ENCODE results near the gene OR2A12. TPM values are rescaled to one million over a fixed set of nuclear protein-coding genes. Genes with fewer than 3 reads are reported as not detected.

The OR2A12 gene
- total RNA-seq, 1 experiment from 2014 or later = not detected

- Histone ChIP-seq H3K9me3 (0 out of 2 replicates have a peak, but pooled peaks cover 11% of the 10 kb centered on the region), H3K4me3 (ENCODE audit: low read depth, low read length) (no peak overlapping the region), H3K27me3 (replicated peaks; ENCODE audit: control insufficient read depth, insufficient read depth, low read length) (no peaks in the 10 kb centered on the region), H3K36me3 (ENCODE audit: control insufficient read depth, insufficient read depth, low read length) (no peaks in the 10 kb centered on the region), H3K4me1 (no peaks in the 10 kb centered on the region)
- no peaks in the 10 kb centered on the region for H3K36me3 Mint-ChIP-seq (ENCODE audit: insufficient read depth, unreplicated experiment)
- H3K27ac Mint-ChIP-seq (ENCODE audit: unreplicated experiment) = no peak overlapping the region
- ChIA-PET POLR2A (no interaction called here), CTCF (interaction anchor here (1.2 kb wide), 1 partner anchor 64 kb away, joined by 4 read pairs; no protein-coding TSS in a partner anchor)
- DNase-seq = no peak
- H3K4me3 Mint-ChIP-seq (ENCODE audit: unreplicated experiment) = no peak overlapping the region
- BruUV-seq (replicated peaks) = no TSS peak
- peaks cover 18% of the 10 kb centered on the region for H3K9me3 Mint-ChIP-seq (ENCODE audit: unreplicated experiment)
- H3K27me3 Mint-ChIP-seq (ENCODE audit: insufficient read depth, unreplicated experiment) = no peaks in the 10 kb centered on the region
- intact Hi-C loops (cut with micrococcal nuclease; ENCODE audit: unreplicated experiment) = no loop called here
- H3K4me1 Mint-ChIP-seq (ENCODE audit: low read depth, unreplicated experiment) = peaks cover 15% of the 10 kb centered on the region
- TF ChIP-seq, protein P1, sequence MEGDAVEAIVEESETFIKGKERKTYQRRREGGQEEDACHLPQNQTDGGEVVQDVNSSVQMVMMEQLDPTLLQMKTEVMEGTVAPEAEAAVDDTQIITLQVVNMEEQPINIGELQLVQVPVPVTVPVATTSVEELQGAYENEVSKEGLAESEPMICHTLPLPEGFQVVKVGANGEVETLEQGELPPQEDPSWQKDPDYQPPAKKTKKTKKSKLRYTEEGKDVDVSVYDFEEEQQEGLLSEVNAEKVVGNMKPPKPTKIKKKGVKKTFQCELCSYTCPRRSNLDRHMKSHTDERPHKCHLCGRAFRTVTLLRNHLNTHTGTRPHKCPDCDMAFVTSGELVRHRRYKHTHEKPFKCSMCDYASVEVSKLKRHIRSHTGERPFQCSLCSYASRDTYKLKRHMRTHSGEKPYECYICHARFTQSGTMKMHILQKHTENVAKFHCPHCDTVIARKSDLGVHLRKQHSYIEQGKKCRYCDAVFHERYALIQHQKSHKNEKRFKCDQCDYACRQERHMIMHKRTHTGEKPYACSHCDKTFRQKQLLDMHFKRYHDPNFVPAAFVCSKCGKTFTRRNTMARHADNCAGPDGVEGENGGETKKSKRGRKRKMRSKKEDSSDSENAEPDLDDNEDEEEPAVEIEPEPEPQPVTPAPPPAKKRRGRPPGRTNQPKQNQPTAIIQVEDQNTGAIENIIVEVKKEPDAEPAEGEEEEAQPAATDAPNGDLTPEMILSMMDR (IDR thresholded peaks at IDR 0.05; ENCODE audit: insufficient read depth in 1 of 2, low read depth in 1 of 2, low read length in 1 of 2, severe bottlenecking in 1 of 2, unreplicated experiment in 1 of 2) = peak; percentile 6 to 43
Observed at GRCh38 chr7:144063710-144064109, 22.4 kb upstream of the OR2A12 start.

GRCh38 chr7:144069511-144069910 is 16.6 kb upstream of the OR2A12 start, which contains the start of gene OR2A25:
OR2A25 (plus strand) TSS chr7:144069811; CDS start chr7:144074220, 4,409 bp downstream.
- no peak within 1 kb of the TSS for H3K4me3 ChIP-seq (ENCODE audit: low read depth, low read length)
- CTCF ChIA-PET = no interaction called here
- POLR2A ChIA-PET = no interaction called here
- no peaks in the 10 kb centered on the region for H3K36me3 ChIP-seq (ENCODE audit: control insufficient read depth, insufficient read depth, low read length)
- no peaks in the 10 kb centered on the region for H3K4me1 ChIP-seq
- Mint-ChIP-seq H3K36me3 (ENCODE audit: insufficient read depth, unreplicated experiment) (no peaks in the 10 kb centered on the region), H3K9me3 (ENCODE audit: unreplicated experiment) (peaks cover 8% of the 10 kb centered on the region), H3K4me3 (ENCODE audit: unreplicated experiment) (no peak within 1 kb of the TSS), H3K27me3 (ENCODE audit: insufficient read depth, unreplicated experiment) (no peaks in the 10 kb centered on the region), H3K4me1 (ENCODE audit: low read depth, unreplicated experiment) (peaks cover 9% of the 10 kb centered on the region), H3K27ac (ENCODE audit: unreplicated experiment) (no peak within 1 kb of the TSS)
- no peak for DNase-seq
- TF ChIP-seq, protein P1 (IDR thresholded peaks at IDR 0.05; ENCODE audit: insufficient read depth in 1 of 2, low read depth in 1 of 2, low read length in 1 of 2, severe bottlenecking in 1 of 2, unreplicated experiment in 1 of 2) = no peak
- no peaks in the 10 kb centered on the region for H3K9me3 ChIP-seq
- BruUV-seq (replicated peaks) = no TSS peak
- no peaks in the 10 kb centered on the region for H3K27me3 ChIP-seq (replicated peaks; ENCODE audit: control insufficient read depth, insufficient read depth, low read length)
- intact Hi-C loops (cut with micrococcal nuclease; ENCODE audit: unreplicated experiment) = no loop called here

DNA sequence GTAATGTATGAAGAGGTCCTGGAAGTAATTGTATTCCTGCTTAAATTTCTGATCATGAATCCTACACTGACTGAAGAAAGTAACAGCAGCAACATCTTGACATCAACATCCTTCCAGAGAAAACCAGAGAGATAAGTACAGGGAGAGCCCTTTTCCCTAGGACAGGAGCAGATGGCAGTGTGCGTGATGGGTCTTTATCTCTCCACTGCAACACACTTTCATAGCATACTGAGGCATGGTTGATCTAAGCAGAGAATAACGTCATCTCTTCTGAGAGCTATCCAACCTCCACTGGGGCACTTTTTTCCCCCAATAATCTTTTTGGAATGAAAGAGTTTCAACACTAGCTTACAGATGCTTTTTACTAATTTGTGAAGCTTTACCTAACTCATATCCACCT is 16.1 kb upstream of the OR2A12 start:
- Mint-ChIP-seq H3K9me3 (ENCODE audit: unreplicated experiment) (peaks cover 8% of the 10 kb centered on the region), H3K36me3 (ENCODE audit: insufficient read depth, unreplicated experiment) (no peaks in the 10 kb centered on the region), H3K27me3 (ENCODE audit: insufficient read depth, unreplicated experiment) (no peaks in the 10 kb centered on the region), H3K27ac (ENCODE audit: unreplicated experiment) (no peak overlapping the region), H3K4me3 (ENCODE audit: unreplicated experiment) (no peak overlapping the region), H3K4me1 (ENCODE audit: low read depth, unreplicated experiment) (peaks cover 9% of the 10 kb centered on the region)
- POLR2A ChIA-PET = no interaction called here
- intact Hi-C loops (cut with micrococcal nuclease; ENCODE audit: unreplicated experiment) = no loop called here
- Histone ChIP-seq H3K4me3 (ENCODE audit: low read depth, low read length) (no peak overlapping the region), H3K9me3 (no peaks in the 10 kb centered on the region), H3K4me1 (no peaks in the 10 kb centered on the region), H3K36me3 (ENCODE audit: control insufficient read depth, insufficient read depth, low read length) (no peaks in the 10 kb centered on the region), H3K27me3 (replicated peaks; ENCODE audit: control insufficient read depth, insufficient read depth, low read length) (no peaks in the 10 kb centered on the region)
- DNase-seq = no peak
- CTCF ChIA-PET = no interaction called here
- TF ChIP-seq, protein P1 (IDR thresholded peaks at IDR 0.05; ENCODE audit: insufficient read depth in 1 of 2, low read depth in 1 of 2, low read length in 1 of 2, severe bottlenecking in 1 of 2, unreplicated experiment in 1 of 2) = no peak
- BruUV-seq (replicated peaks) = no TSS peak

Measured in Caco-2 (cell line).